Femur (tissue), 1 donor: Measurements from ENCODE around the gene CENPA.
A peak's percentile ranks its signal among the peaks of the same experiment; 100 is the strongest.

ENCODE experiments used
- DNase-seq: peaks from one replicate; pipeline ENCODE4 v3.0.0-alpha.2; 2017

Gene CENPA

GRCh38 chr2:26763019-26763418 lies 22.8 kb upstream of the CENPA start:
- DNase-seq = no peak

DNA sequence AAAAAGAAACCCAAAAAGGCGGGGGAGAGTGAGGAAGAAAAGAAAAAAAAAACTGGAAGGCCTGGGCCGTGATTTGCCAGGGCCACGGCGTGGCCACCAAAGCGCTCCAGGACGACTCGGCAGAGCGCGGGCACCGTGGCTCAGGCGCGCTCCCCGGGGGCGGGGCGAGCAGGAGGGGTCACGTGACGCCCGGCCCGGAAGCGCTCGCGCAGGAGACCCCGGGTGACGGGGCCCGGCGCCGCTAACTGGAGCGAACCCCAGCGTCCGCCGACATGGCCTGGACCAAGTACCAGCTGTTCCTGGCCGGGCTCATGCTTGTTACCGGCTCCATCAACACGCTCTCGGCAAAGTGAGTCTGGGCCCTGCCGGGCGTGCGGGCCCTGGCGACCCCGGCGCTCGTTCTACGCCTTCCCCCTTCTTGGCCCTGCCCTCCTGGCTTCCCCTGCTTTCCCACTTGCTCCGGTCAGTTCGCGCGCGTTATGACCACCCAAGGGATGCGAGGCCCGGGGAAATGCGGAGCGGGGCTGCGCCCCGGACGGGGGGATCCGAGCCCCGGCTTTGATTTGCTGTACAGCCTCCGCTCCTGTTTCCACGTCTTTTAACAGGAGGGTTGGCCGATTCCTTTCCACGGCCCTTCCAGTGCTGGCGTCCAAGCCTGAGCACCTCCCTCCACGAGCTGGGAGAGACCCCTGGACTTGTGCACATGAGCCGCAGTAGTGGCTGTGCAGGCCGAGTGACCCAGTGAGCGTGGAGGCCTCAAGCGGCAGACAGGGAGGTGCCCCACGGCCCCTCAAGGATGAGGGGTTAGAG lies 21.6 kb upstream of the CENPA start, which contains the start of gene SLC35F6:
Gene SLC35F6 (plus strand): TSS at position 207 of the 810 bp plus-strand sequence. CDS start 66 bp downstream, at position 273.
- peak; percentile 86 for DNase-seq

GRCh38 chr2:26764906-26765305 lies 20.9 kb upstream of the CENPA start:
- no peak for DNase-seq

DNA sequence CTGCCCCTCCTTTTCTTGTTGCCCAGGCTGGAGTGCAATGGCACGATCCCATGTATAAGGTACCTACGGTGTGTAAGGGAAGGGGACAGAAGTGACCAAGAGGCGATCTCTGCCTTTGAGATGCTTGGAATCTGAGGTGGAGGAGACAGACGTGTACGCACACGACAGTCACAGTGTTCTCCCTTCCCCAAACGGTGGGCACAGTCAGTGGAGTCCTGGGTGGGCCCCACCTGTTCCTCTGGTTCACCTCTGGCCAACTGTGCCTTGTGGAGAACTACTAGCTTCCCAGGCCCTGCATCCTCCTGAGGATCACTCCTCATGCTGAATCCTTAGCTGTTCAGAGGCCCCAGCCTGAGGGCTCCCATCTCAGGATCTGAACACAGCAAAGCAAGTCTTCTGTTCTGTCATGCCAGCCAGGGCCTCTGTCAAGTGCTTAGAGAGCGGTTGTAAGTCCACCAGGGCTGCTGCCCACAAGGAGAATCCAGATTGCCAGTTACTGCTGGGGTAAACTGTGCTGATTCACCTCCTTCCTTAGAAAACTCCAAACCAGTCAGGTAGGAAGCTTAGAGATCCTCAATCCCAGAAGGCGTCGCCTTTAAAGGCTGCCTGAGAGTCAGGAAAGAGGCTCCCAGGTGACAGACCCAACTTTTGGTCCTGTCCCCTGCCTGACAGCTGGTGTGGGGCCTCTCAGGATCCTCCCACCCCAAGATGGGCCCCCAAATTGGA lies 20.2 kb upstream of the CENPA start:
- DNase-seq = no peak

GRCh38 chr2:26767129-26767528 lies 18.7 kb upstream of the CENPA start:
- no peak for DNase-seq

DNA sequence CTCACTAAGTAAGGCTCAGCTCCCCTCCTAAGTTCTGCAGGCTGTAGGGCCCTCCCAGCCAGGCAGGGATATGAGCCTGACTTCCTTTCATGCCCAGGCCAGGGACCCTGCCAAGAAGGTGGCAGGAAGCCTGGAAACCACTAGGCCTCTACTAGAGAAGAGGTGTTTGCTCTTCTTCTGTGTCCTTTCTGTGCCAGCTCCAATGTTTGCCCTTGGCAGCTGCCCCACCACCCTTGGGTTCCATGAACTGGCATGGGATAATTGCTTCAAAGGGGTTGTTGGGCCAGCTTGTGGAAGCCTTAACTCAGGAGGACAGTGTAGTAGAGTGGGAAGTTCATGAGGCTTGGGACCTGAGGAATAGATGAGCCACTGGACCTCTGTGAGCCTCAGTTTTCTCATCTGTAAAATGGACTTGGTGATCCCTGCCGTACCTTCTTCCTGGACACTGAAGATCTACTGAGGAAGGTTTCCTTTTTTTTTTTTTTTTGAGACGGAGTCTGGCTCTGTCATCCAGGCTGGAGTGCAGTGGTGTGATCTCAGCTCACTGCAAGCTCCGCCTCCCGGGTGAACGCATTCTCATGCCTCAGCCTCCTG lies 17.9 kb upstream of the CENPA start:
- DNase-seq = no peak

DNA sequence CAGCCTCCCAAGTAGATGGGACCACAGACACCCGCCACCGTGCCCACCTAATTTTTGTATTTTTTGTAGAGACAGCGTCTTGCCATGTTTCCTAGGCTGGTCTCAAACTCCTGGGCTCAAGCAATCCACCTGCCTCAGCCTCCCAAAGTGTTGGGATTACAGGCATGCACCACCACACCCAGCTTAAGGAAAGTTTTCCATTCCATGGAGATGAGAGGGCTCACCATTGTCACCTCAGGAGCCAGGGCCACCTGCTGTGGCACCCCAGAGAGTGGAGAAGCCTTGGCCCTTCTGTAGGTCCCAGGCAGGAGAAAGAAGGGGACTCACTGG lies 17.1 kb upstream of the CENPA start:
- DNase-seq = no peak

DNA sequence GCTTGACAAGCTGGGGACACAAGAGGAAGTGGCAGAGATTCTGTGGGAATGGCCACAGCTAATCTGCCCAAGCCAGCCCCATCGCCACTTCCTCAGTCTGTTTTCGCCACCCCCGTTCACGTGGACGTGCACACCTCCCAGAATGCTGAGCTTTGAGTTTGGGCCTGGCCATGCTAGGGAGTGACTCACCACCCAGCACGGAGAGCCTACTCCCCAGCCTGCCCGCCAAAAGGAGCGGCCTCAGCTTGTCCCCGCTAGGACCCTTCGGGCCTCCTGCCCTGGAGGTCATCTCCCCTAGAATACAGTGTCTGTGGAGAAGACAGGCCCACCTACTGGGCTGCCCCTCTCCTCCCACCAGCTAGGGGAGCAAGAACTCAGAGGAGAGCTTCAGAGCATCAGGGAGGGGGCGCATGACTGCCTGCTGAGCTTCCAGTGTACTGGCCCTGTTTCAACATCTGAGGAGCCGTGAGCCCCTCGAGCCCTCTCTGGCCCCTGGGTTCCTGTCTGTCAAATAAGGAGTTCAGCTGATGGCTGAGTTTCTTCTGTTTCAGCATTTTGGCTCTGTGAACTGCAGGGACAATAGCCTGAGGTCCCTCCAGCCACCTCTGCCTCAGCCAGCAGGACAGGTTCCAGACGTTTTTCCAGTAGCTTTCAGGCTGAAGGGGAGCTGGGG lies 16.6 kb upstream of the CENPA start:
- DNase-seq = peak; percentile 71

DNA sequence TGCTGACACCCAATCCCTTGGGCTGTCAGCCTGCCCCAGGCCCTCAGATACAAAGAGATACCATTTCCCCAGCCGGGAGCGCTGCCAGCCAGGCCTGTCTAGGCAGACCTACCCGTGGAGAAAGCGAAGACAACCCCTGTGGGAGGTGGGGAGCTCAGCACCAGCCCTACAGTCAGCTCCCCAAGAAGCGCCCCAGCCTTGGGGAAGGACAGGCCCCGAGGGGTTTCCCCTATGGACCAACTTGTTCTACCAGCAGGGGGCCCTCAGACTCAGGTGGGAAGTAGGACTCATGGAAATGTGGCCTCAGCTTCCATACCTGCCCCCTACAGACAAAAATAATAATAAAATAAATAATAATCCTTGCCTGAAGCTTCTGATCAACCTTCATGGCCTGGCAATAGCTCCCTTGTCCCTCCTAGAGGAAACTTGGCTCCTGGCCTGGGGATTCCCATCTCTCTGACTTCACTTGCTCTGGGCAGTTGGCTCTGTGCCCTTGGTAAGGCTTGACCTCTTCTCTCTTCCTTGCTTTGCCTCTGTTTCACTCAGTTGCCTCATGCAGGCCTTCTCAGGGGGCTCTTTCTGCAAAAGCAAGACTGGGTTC lies 14.8 kb upstream of the CENPA start:
- peak; percentile 52 for DNase-seq

DNA sequence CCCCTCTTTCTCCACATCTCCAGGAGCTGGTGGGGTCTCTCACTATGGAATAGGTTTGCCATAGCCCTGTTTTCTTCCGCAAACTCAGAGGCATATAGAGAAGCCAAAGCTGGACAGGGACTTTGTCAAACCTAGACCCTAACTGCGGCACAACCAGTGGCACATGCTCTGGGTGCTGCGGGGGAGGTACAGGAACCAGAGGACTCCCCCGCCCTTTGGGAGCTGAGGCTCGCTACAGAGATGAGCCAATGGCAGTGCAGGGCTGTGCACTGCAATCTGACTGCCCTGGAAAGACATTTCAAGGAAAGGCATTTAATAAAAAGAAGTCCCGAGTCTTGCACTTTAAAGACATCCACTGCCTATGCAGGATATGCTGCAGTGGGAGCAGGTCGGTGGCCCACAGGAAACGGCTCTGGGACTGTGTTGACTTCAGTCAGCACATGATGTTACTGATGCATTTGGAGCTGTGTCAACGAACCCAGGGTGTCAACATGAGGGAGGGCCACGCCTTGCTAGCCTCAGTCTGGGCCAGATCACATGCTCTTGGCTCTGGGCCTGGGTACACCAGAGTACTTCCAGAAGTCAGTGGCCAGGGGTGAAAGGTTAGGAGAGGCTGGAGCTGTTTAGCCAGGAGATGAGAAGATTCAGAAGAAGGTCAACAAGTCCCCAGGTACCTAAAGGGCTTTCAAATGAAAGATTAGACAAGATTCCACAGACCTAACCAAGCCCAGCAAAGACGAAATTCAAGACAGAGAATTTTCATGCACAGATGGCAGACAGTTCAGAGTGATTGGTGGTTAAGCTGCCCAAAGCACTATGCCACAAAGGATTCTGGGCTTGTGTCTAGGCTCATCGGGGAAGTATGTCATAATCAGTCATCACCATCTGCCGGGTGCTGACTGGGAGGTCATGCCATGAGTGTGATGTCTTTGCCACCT lies 13.5 kb upstream of the CENPA start:
- DNase-seq = peak; percentile 69

DNA sequence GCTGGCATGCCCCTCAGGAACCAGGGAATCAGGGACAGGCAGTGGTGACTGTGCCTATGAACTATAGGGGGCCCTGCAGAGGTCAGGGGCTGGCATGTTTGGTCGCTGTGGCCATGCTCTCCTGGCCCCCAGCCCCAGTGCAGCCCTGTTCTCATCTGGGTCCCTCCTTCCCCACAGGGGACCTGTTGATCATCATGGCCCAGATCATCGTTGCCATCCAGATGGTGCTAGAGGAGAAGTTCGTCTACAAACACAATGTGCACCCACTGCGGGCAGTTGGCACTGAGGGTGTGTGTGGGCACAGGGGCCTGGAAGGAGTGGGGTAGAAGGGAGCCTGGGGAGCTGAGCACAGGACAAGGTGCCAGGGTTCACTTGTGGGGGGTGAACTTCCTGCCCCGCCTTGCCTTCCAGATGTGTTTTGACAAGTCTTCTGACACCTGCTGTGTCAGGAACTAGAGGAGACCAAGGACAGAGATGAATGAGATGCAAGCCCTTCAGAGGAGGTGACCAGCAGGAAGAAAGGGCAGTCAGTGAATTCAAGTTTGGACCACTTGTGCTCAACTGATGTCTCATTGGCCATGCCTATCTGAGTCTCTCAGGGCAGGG lies 9.6 kb upstream of the CENPA start:
- no peak for DNase-seq

- no peak for DNase-seq
These were observed 7.8 kb upstream of the CENPA start for GRCh38 chr2:26778098-26778497.

GRCh38 chr2:26778507-26778906 lies 7.3 kb upstream of the CENPA start:
- DNase-seq = no peak

DNA sequence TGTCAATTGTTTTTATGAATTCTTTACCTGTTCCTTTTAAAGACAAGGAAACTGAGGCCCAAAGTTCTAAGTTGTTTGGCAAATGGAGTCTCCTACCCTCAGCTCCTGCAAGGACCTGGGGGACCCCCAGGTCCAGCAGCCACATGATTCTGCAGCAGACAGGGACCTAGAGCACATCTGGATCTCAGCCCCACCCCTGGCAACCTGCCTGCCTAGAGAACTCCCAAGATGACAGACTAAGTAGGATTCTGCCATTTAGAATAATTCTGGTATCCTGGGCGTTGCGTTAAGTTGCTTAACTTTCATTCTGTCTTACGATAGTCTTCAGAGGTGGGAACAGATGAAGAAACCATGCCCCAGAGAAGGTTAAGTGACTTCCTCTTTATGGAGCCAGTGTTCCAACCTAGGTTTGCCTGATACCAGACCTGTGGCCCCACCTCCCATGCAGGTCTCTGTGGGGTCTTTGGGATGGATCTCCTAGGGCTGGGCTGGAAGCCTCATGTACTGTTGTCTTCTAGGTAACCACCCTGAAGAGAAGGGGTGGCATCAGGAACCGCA lies 5.6 kb upstream of the CENPA start:
- no peak for DNase-seq

GRCh38 chr2:26782876-26783704 lies 2.8 kb upstream of the CENPA start:
- DNase-seq = no peak

DNA sequence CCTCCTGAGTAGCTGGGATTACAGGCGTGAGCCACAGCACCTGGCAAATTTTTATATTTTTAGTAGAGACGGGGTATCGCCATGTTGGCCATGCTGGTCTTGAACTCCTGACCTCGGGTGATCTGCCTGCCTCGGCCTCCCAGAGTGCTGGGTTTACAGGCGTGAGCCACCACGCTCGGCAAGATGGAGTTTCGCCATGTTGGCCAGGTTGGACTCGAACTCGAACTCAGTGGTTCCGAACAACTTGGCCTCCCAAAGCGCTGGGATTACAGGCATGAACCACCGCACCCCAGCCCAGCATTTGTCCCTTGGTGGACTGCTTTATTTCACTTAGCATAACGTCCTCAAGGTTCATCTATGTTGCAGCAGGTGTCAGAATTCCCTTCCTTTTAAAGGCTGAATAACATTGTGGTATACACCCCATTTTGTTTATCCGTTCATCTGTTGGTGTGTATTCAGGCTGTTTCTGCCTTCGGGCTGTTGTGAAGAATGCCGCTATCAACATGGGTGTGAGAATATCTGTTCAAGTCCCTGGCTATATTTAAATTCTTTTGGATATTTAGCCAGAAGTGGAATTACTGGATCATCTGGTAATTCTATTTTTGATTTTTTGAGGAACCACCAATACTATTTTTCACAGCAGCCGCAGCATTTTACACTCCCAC lies 1.2 kb upstream of the CENPA start:
- no peak for DNase-seq

DNA sequence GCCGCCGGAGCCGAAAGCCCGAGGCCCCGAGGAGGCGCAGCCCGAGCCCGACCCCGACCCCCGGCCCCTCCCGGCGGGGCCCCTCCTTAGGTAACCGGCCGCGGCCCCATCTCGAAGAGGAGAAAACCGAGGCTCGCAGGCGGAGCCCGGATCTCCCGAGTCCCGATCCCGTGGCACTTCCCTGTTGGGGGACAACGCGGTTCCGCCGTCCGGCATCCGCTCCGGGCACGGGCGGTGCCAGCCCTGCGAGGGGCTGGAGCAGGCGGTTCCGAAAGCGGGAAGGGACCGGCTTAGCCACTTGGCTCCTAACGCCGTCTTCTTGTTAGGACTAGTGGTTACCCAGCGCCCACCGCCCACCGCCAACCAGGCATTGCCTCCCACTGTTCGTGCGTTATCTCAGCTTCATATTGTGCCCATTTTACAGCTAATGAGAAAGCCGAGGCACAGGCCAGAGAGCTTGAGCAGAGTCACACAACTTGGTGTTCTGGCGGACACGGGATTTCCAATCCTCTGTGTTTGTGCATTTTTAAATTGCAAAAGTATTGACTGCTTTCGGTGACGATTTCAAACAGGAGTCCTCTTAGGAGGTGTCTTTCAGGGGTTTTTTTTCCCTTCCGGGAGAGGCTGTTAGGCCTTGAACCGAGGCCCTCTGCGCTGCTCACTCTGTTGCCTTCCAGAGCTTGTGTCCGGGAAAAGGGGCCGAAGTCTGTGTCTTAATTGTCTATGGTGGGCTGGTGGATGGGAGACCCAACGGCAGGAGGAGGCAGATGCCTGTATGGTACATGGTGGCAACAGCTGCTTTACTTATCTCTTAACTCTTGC lies 562 bp downstream of the CENPA start:
- DNase-seq = no peak

- DNase-seq = no peak
These were observed 6.9 kb downstream of the CENPA start for GRCh38 chr2:26792720-26793119.

- DNase-seq = no peak
These were observed 7.7 kb downstream of the CENPA start for GRCh38 chr2:26793518-26793917.
